ENCODE measurements around the gene TSPOAP1.

Gene TSPOAP1

GRCh38 chr17:58277107-58277801 is 51.3 kb downstream of the TSPOAP1 start:
- DNase-seq (ENCODE audit: low read depth in 3 of 3): no peak

DNA sequence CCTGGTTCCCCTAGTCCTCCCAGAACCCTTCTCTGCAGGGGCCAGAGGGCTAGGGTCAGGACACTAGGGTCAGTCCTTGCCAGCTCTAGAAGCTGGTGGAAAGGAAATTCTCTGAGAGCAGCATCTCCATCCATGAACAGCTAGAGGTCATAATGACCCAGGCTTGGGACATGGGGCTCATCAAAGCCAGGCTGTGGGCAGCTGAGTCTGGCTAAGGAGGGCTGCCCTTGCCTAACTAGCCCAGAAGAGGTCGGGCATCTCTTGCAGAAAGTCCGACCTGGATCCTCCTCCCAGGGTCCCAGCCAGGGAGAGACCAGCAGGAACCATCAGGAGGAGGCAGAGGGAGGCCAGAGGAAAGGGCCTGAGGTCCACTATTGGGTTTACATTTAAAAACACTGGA is 52.2 kb downstream of the TSPOAP1 start:
- DNase-seq (ENCODE audit: low read depth in 3 of 3): no peak

GRCh38 chr17:58275417-58275816 is 53.2 kb downstream of the TSPOAP1 start:
- no peak for DNase-seq (ENCODE audit: low read depth in 3 of 3)

- no peak for DNase-seq (ENCODE audit: low read depth in 3 of 3)
Observed at GRCh38 chr17:58273453-58274104, 55.0 kb downstream of the TSPOAP1 start.

GRCh38 chr17:58272367-58273280 is 56.0 kb downstream of the TSPOAP1 start:
- no peak for DNase-seq (ENCODE audit: low read depth in 3 of 3)

GRCh38 chr17:58271216-58271931 is 57.2 kb downstream of the TSPOAP1 start:
- no peak for DNase-seq (ENCODE audit: low read depth in 3 of 3)

DNA sequence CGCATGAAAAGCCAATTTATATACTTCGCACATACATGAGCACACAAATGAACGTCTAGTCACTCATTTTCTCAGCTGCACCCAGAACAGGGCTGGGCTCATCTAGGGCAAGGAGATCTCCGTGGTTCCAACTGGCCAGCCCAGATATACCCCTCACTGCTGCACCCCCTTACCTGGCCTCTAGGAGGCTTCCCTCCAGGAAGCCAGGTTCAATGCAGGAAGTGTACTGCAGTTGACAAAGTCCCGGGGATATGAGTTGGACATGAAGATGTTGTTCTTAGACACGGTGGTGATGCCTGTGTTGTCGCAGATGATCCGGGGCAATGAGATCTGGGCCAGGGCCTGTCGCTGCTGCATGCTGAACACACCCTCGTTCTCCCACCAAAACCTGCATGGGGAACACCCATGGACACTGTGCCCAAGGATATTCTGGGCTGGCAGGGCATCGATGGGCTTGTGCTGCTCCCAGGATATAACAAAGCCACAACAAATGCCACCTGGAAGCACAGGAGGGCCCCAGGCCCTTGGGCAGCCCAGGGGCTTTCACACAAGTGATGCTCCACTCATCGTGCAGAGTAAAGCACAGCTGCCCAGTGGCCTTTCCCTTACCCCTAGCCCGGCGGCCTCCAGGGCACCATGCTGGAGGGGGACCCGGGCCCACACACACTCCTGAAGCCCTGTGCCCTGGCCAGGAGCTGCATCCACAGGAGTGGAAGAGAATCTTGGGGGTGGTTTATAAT is 57.9 kb downstream of the TSPOAP1 start:
- no peak for DNase-seq (ENCODE audit: low read depth in 3 of 3)

- no peak for DNase-seq (ENCODE audit: low read depth in 3 of 3)
Observed at GRCh38 chr17:58269557-58270291, 58.9 kb downstream of the TSPOAP1 start.

DNA sequence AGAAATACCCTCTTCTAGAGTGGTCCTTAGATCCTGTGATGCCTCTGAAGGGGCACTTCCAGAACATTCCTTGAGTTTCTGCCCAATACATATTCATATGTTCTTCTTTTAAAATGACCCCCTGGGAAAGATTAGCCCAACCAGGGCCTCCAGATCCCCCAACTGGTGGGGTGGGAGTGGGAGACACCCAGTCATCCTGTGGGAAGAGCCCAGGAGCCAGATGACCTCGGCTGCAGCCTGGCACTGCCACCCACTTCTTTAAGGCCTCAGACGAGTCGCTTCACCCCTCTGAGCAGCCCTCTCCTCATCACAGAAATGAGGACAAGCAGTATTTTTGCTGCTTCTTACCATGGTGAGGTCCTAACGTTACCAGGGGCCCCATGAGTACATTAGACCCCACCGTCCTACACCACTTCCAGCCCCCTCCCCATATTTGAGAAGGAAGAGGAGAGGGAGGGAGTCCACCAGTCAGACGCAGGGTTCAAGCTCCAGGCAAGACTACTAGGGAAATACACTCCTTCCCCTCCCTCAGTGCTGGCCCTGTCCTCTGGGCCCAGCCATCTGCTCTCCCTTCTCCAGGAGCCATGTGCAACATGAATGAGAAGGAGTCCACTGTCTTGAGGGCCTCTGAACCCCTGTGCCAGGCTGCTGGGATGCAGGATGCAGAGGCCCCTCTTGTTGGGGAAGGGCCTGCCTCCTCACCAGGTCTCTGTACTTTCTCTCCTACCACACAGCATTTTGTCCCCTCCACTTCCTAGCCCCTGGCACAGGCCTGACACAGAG is 59.6 kb downstream of the TSPOAP1 start:
- DNase-seq (ENCODE audit: low read depth in 3 of 3): no peak

DNA sequence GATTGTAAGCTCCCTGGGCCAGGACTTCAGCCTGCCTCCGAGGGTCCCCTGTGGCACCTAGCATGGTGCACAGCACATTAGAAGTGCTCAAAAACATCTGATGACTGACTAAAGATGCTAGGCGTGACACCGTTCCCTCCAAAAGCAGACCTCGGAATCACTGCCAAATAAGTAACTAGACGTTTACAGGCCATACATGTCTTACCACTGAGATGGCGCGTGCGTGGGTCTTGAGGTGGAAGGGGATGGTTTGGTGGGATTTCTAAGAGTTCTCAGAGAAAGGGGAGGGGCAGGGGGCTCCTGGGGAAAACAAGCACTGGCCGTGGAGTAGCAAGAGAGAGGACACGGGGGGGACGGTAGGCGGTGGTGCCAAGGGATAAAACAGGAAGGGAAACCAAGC is 60.3 kb downstream of the TSPOAP1 start:
- DNase-seq (ENCODE audit: low read depth in 3 of 3): no peak

DNA sequence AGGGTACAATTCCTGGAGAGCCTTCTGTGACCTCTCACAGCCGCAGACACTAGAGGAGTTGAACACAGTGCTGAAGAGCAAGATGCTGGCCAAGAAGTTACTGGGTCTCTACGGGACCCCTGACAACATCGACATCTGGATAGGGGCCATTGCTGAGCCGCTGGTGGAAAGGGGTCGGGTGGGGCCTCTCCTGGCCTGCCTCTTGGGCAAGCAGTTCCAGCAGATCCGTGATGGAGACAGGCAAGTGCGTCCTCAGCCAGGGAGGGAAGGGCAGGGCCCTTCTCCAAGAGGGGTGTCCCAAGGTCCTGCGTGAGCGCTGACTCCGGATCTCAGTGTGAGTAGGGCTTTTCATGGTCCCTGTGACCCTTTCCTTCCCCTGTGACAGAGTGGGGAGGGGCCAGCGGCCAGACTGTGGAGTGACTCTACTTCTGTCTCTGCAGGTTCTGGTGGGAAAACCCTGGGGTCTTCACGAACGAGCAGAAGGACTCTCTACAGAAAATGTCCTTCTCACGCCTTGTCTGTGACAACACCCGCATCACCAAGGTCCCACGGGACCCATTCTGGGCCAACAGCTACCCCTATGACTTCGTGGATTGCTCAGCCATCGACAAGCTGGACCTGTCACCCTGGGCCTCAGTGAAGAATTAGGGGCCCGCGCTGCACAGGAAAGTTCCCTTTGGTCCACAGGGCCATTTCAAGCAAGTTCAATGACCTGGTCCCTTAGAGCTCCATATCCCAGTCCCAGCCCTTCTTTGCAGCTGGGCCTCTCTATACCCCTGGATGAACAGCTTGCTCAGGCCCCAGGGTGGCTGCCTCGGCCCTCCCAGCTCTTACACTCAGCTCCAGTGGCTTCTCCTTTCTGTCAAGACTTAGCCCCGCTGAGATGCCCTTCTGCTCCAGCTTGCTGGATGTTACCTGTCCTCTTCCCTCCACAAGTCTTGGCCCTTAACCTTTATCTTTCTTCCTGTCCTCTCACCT is 61.0 kb downstream of the TSPOAP1 start:
- no peak for DNase-seq (ENCODE audit: low read depth in 3 of 3)

DNA sequence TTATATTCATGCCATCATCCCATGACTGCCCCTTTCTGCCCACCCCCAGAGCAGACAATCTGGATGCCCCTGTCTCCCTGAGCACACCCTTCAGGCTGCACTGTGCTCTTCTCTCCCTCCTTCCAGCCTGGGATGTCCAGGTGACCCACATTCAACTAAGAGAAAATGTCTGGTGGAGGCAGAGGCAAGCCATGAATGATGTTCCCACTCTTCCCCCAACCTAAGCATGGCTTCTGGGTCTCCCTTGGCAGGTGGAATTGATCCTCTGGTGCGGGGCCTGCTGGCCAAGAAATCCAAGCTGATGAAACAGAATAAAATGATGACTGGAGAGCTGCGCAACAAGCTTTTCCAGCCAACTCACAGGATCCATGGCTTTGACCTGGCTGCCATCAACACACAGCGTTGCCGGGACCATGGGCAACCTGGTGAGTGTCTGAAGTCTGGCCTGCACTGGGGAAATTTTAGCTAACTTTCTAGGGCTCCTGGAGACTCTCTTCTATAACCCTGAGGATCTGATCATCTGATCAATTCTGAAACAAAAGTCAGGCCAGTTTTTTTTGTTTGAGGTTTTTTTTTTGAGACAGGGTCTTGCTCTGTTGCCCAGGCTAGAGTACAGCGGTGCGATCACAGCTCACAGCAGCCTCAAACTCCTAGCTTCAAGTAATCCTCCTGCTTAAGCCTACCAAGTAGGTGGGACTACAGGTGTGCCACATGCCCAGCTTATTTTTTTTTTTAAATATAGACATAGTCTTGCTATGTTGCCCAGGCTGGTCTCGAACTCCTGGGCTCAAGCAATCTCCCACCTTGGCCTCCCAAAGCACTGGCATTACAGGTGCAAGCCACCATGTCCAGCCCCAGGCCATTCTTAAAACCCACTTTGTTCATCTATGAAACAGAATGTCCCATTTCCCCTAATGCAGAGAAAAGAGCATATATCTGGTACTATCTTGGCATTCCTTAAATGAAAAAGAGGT is 62.4 kb downstream of the TSPOAP1 start:
- DNase-seq (ENCODE audit: low read depth in 3 of 3): no peak

DNA sequence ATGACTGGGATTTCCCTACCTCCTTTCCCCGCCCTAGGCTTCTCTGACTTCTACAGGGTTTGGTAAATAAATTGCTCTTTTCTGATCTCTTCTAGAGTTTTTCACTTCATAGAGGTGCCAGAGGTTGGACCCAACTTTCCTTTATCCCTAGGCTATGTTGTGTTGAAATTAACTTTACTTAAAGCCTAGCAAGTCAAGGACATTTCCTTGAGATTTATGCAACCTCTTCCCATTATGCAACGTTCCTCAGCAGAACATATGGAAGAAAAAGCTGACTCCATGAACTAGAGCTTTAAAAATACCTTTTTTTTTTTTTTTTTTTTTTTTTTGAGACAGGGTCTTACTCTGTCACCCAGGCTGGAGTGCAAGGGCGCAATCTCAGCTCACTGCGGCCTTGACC is 63.3 kb downstream of the TSPOAP1 start:
- no peak for DNase-seq (ENCODE audit: low read depth in 3 of 3)

DNA sequence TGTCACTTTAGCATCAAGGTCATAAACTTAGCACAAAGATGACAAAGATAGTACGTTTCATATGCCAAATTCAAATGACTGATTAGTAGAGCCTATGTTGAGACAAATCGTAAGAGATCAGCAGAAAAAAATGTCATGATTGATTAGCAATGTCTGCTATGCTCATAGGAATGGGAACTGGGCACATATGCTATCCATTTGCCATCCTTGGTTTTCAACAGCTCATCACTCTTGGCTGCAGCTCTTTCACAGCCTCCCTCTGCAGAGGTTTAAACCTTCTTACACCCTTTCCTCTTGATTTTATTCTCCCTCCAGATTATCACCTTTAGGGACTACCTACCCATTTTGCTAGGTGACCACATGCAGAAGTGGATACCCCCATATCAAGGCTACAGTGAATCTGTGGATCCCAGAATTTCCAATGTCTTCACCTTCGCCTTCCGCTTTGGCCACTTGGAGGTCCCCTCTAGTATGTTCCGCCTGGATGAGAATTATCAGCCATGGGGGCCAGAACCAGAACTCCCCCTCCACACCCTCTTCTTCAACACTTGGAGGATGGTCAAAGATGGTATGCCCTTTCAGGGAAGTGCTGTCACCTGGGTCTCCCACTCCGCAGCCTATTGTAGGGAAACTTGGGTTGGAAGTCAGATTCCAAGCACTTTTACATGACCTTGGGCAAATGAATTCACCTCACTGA is 64.0 kb downstream of the TSPOAP1 start:
- DNase-seq (ENCODE audit: low read depth in 3 of 3): no peak

DNA sequence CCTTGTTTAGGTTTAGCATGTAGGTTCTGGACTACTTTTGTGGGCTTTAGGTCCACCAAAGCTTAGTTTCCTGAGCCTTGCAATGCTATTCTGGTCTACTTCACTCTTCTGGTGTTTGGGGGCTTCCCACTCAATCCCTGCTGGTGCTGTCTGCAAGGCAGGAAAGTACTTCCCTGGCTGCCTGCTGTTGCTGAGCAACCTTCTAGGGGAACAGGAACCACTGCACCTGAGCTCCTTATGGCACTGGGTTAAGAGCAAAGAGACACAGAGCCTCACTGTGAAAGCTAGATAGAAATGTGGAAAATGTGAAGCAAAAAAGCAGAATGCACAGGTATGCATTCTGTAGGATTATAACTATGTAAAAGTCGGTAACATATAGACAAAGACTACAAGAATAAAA is 64.8 kb downstream of the TSPOAP1 start:
- no peak for DNase-seq (ENCODE audit: low read depth in 3 of 3)

GRCh38 chr17:58262149-58262548 is 66.4 kb downstream of the TSPOAP1 start:
- no peak for DNase-seq (ENCODE audit: low read depth in 3 of 3)

DNA sequence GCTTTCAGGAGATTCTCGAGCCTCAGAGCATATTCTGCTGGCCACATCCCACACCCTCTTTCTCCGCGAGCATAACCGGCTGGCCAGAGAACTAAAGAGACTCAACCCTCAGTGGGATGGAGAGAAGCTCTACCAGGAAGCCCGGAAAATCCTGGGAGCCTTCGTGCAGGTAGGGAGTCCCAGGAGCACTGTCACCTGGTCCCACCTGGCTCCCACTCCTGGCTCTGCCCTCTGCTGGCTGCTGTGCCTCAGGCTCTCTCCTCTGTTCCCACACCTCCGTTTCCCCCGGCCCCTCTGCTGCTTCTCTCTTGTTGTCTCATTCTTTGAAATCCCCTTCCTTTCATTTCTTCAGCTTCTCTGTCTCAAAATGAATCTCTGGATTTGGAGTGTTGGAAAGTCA is 73.8 kb downstream of the TSPOAP1 start:
- no peak for DNase-seq (ENCODE audit: low read depth in 3 of 3)

All from stimulated activated CD4-positive, alpha-beta T cell treated with anti-CD3 and anti-CD28 coated beads, TNF-alpha, amount 100 ng/mL, for 48 hours (primary cell).